ENCODE measurements around the gene ATP2A1. TPM values are rescaled to one million over a fixed set of nuclear protein-coding genes. Genes with fewer than 3 reads are reported as not detected.

Gene ATP2A1
- total and polyA plus RNA-seq, 2 donors (not counting 3 experiments of a cell fraction or from before 2014, with no cell fraction given), result 1.2 to 2.5 TPM

DNA sequence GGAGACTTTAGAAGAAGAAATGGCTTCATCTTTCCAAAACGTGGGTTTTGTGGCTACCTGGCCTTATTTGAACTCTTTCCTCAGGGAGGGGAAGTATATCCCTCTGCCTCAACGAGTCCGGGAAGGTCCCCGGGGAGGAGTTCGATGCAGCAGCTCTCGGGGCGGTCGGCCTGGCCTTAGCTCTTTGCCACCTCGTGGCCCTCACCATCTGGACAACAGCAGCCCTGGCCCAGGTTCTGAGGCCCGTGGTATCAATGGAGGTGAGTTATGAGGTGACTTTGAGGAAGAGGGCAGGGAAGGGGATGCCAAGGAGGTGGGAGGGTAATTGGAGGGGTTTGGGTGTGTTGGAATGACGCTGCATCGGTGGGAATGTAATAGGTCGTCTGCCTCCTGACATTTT is 47.8 kb upstream of the ATP2A1 start:
- no peak overlapping the region for H3K4me2 ChIP-seq (ENCODE audit: insufficient read depth, low read length)
- no peaks in the 10 kb centered on the region for H3K27me3 ChIP-seq (ENCODE audit: control insufficient read depth in 2 of 2, insufficient read depth in 2 of 2, low read length in 2 of 2)
- no peak overlapping the region for H2AFZ ChIP-seq (ENCODE audit: low read depth, low read length)
- peaks cover 59 to 70% of the 10 kb centered on the region in 2 experiments for H3K36me3 ChIP-seq (ENCODE audit: control insufficient read depth in 2 of 2, extremely low read depth in 1 of 2, insufficient read depth in 2 of 2, low read length in 2 of 2)
- H3K79me2 ChIP-seq (ENCODE audit: control insufficient read depth, insufficient read depth, low read length), result peaks cover 42% of the 10 kb centered on the region
- H3K9me1 ChIP-seq (replicated peaks; ENCODE audit: control insufficient read depth, extremely low read depth, insufficient read depth, low read length), result no peaks in the 10 kb centered on the region
- H3K4me3 ChIP-seq (replicated peaks in 1 of 3; ENCODE audit: insufficient read depth in 1 of 3, low read depth in 1 of 3, low read length in 3 of 3), result no peak overlapping the region
- H4K20me1 ChIP-seq (replicated peaks; ENCODE audit: control insufficient read depth, extremely low read depth, insufficient read depth, low read length), result no peaks in the 10 kb centered on the region
- peaks cover 1% of the 10 kb centered on the region for H3K4me1 ChIP-seq (ENCODE audit: control insufficient read depth, extremely low read depth, insufficient read depth, low read length)
- DNase-seq (ENCODE audit: low read depth, low spot score) (no peak), FAIRE-seq (no peak)
- H3K9ac ChIP-seq (replicated peaks; ENCODE audit: extremely low read depth, insufficient read depth, low read length), result no peak overlapping the region
- BruUV-seq (replicated peaks), result no TSS peak
- TF ChIP-seq MYC (IDR thresholded peaks at IDR 0.05; ENCODE audit: low read depth, low read length) (no peak), POLR2A (IDR thresholded peaks at IDR 0.05; ENCODE audit: low read depth, low read length) (no peak), CTCF (IDR thresholded peaks at IDR 0.05; ENCODE audit: extremely low read depth in 1 of 2, insufficient read depth in 1 of 2, low read depth in 1 of 2, low read length in 2 of 2) (no peak), FOS (IDR thresholded peaks at IDR 0.05; ENCODE audit: borderline replicate concordance, insufficient read depth, low read length) (no peak), EZH2 (IDR thresholded peaks at IDR 0.05; ENCODE audit: borderline replicate concordance, low read depth, low read length, severe bottlenecking) (no peak), POLR2AphosphoS5 (IDR thresholded peaks at IDR 0.05; ENCODE audit: insufficient read depth, low read depth, low read length) (no peak), GATA2 (IDR thresholded peaks at IDR 0.05; ENCODE audit: insufficient read depth, insufficient read length, low read depth, low read length) (no peak), JUN (IDR thresholded peaks at IDR 0.05; ENCODE audit: borderline replicate concordance, insufficient read depth, insufficient read length, low read depth) (no peak), MAX (IDR thresholded peaks at IDR 0.05; ENCODE audit: insufficient read depth, insufficient read length) (no peak)
- dilution Hi-C loops (cut with MboI; ENCODE audit: extremely low pct_ligation_motif_present, low sequenced_read_pairs) (no loop called here), intact Hi-C loops (cut with micrococcal nuclease) (no loop called here)
- ChIA-PET CTCF (no interaction called here), POLR2A (no interaction called here)
- H3K27ac ChIP-seq (ENCODE audit: insufficient read depth, low read depth, low read length), result no peak overlapping the region
- H3K9me3 ChIP-seq (replicated peaks; ENCODE audit: control insufficient read depth, insufficient read depth, low read length), result no peaks in the 10 kb centered on the region
